ENCODE results near the gene FUT7. TPM values are rescaled to one million over a fixed set of nuclear protein-coding genes. Genes with fewer than 3 reads are reported as not detected.
"Not testable (repeated sequence)": the region's sequence is repeated elsewhere in the genome, so short reads cannot be mapped to it uniquely, and the experiment has no call there.

Gene FUT7
- total RNA-seq, 1 donor from 2014 or later, result 0.20 TPM

DNA sequence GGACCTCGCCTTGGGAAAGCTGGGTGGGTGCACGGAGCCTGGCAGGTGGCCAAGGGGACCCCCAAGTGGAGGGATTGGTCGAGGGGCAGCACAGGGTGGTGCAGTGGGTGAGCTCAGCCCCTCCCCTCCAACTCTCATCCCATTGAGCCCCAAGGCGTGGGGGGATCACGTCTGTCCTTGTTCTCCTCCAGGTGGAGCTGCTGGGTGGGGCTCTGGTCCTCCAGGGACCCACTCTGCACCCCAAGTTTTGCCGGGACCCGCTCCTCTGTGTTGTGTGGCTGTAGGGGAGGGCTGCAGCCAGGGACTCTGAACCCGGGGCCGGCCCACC is 3.6 kb upstream of the FUT7 start:
- H3K4me3 Mint-ChIP-seq (ENCODE audit: unreplicated experiment), result no peak overlapping the region
- no peak overlapping the region for H3K27ac Mint-ChIP-seq (ENCODE audit: unreplicated experiment)
- peaks cover 2% of the 10 kb centered on the region for H3K4me1 Mint-ChIP-seq (ENCODE audit: low read depth, unreplicated experiment)
- no peak for DNase-seq
- H3K27me3 Mint-ChIP-seq (ENCODE audit: unreplicated experiment), result peaks cover 4% of the 10 kb centered on the region
- TF ChIP-seq, protein P1, sequence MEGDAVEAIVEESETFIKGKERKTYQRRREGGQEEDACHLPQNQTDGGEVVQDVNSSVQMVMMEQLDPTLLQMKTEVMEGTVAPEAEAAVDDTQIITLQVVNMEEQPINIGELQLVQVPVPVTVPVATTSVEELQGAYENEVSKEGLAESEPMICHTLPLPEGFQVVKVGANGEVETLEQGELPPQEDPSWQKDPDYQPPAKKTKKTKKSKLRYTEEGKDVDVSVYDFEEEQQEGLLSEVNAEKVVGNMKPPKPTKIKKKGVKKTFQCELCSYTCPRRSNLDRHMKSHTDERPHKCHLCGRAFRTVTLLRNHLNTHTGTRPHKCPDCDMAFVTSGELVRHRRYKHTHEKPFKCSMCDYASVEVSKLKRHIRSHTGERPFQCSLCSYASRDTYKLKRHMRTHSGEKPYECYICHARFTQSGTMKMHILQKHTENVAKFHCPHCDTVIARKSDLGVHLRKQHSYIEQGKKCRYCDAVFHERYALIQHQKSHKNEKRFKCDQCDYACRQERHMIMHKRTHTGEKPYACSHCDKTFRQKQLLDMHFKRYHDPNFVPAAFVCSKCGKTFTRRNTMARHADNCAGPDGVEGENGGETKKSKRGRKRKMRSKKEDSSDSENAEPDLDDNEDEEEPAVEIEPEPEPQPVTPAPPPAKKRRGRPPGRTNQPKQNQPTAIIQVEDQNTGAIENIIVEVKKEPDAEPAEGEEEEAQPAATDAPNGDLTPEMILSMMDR (IDR thresholded peaks at IDR 0.05; ENCODE audit: partially characterized antibody, unreplicated experiment), result peak; percentile 61
- H3K36me3 Mint-ChIP-seq (ENCODE audit: unreplicated experiment), result no peaks in the 10 kb centered on the region
- H3K9me3 Mint-ChIP-seq (ENCODE audit: unreplicated experiment), result peaks cover 4% of the 10 kb centered on the region

DNA sequence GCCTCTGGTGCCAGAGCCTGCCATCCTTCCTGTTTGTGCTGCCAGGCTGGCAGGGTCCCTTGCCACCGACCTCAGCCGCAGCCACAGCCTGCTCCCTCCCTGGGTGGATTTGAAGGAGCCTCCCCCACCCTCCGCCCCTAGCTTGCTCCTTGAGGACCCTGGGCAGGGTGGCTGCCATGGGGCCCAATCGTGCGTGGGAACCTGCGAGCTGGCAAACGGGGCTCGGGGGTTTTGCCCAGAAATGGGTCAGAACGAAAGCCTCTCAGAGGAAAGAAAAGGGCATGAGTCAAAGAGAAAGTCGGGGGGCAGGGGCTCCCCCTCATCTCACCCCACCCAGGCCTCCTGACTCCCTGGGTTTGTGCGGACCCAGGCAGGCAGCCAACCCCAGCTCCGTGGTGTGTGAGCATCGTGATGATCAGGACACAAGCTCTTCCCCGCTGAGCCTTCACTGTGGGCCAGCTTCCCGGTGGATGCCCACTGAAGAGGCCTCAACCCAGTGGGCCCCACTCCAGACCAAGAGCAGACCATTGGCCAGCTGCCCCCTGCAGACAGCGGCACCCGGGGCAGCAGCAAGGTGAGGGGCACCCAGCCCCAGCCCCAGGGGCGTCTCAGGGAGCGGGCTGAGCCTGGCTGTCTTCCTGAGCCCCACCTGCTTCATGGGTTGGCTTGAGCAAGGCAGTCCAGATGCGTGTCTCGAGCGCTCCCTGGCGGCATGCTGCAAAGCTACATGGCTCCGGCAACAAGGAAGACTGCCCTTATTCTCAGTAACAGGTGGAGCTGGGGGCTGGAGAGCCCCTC is 3.0 kb upstream of the FUT7 start:
- TF ChIP-seq, protein P1 (IDR thresholded peaks at IDR 0.05; ENCODE audit: partially characterized antibody, unreplicated experiment), result peak; percentile 85
- H3K9me3 Mint-ChIP-seq (ENCODE audit: unreplicated experiment), result peaks cover 4% of the 10 kb centered on the region
- peaks cover 4% of the 10 kb centered on the region for H3K27me3 Mint-ChIP-seq (ENCODE audit: unreplicated experiment)
- no peak overlapping the region for H3K4me3 Mint-ChIP-seq (ENCODE audit: unreplicated experiment)
- no peak overlapping the region for H3K27ac Mint-ChIP-seq (ENCODE audit: unreplicated experiment)
- peak; percentile 93 for DNase-seq
- peaks cover 2% of the 10 kb centered on the region for H3K4me1 Mint-ChIP-seq (ENCODE audit: low read depth, unreplicated experiment)
- no peaks in the 10 kb centered on the region for H3K36me3 Mint-ChIP-seq (ENCODE audit: unreplicated experiment)

DNA sequence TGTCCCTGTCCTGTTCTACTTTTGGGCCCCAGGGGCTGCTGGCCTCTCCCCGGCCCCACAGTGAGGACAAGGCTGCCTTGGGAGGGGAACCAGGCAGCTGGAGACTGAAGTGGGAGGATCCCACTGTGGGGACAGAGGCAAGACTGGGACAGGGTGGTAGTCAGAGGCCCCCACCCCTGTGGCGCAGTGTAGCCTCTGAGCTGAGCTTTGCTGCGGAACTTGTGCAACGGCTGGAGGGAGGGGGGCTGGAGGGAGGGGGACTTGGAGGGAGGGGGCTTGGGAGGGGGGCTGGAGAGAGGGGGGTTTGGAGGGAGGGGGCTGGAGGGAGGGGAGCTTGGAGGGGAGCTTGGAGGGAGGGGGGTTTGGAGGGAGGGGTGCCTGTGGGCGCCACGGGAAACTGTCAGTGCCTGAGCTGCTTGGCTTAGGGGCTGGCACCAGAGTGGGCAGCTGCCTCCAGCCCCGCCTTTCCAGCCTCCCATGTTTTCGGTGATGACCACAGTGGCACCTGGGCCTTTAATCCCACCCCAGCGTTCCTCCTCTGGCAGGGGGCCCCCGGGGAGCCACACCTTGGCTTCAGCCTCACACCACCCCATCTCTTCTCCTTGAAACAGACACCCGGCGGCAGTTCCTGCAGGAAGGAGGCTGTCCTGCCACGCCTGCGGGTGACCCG is 2.3 kb upstream of the FUT7 start:
- Mint-ChIP-seq H3K27ac (ENCODE audit: unreplicated experiment) (no peak overlapping the region), H3K4me3 (ENCODE audit: unreplicated experiment) (no peak overlapping the region), H3K9me3 (ENCODE audit: unreplicated experiment) (peaks cover 4% of the 10 kb centered on the region), H3K36me3 (ENCODE audit: unreplicated experiment) (no peaks in the 10 kb centered on the region), H3K27me3 (ENCODE audit: unreplicated experiment) (peaks cover 10% of the 10 kb centered on the region), H3K4me1 (ENCODE audit: low read depth, unreplicated experiment) (peaks cover 2% of the 10 kb centered on the region)
- TF ChIP-seq, protein P1 (IDR thresholded peaks at IDR 0.05; ENCODE audit: partially characterized antibody, unreplicated experiment), result no peak
- DNase-seq, result no peak

DNA sequence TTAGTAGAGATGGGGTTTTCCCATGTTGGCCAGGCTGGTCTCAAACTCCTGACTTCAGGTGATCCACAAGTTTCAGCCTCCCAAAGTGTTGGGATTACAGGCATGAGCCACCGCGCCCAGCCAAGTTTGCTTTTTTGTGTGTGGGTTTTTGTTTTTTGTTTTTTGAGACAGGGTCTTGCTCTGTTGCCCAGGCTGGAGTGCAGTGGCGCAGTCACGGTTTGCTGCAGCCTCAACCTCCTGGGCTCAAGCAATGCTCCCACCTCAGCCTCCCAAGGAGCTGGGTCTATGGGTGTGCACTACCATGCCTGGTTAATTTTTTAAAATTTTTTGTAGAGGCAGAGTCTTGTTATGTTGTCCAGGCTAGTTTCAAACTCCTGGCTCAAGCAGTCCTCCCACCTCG is 1.6 kb upstream of the FUT7 start:
- H3K4me3 Mint-ChIP-seq (ENCODE audit: unreplicated experiment), result not testable (repeated sequence)

DNA sequence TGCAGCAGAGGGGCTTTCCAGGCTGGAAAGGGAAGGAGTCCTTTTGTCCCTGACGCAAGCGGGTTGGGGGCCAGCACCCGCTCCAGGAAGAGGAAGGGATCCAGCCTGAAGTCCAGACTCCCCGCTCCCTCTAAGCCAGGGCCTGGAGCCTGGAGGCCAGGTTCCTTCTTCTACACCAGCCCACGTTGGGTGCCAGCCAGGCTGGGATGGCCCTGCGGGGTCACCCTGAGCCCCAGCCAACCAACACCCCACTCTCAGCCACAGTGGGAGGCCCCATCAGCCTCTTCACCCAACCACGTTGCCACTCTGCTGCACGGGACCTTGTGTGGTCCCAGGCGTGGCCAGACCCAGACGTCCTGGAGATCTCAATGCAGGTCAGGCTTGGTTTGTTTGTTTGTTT is 970 bp upstream of the FUT7 start:
- Mint-ChIP-seq H3K9me3 (ENCODE audit: unreplicated experiment) (peaks cover 2% of the 10 kb centered on the region), H3K4me3 (ENCODE audit: unreplicated experiment) (peak overlapping the region; percentile 9), H3K27me3 (ENCODE audit: unreplicated experiment) (peaks cover 10% of the 10 kb centered on the region), H3K36me3 (ENCODE audit: unreplicated experiment) (no peaks in the 10 kb centered on the region), H3K27ac (ENCODE audit: unreplicated experiment) (no peak overlapping the region), H3K4me1 (ENCODE audit: low read depth, unreplicated experiment) (peaks cover 2% of the 10 kb centered on the region)
- no peak for DNase-seq
- TF ChIP-seq, protein P1 (IDR thresholded peaks at IDR 0.05; ENCODE audit: partially characterized antibody, unreplicated experiment), result no peak

More for the DNA sequence above, 1.6 kb upstream of the FUT7 start:
- DNase-seq; H3K27ac Mint-ChIP-seq (ENCODE audit: unreplicated experiment); H3K27me3 Mint-ChIP-seq (ENCODE audit: unreplicated experiment); H3K36me3 Mint-ChIP-seq (ENCODE audit: unreplicated experiment); H3K4me1 Mint-ChIP-seq (ENCODE audit: low read depth, unreplicated experiment); H3K9me3 Mint-ChIP-seq (ENCODE audit: unreplicated experiment): not testable (repeated sequence)
